ENCODE measurements around the gene COPZ2. TPM values are rescaled to one million over a fixed set of nuclear protein-coding genes. Genes with fewer than 3 reads are reported as not detected.

COPZ2 gene
- total RNA-seq, 1 experiment from 2014 or later, result not detected

Other genes with a start within 250 kb of the COPZ2 start
- 10.0 and 12.4 TPM in 2 replicates for gene OSBPL7, start 216.0 kb downstream of the COPZ2 start, total RNA-seq (2014; rRNA removed; shearing (Covaris generic); ENCODE audit: low replicate concordance)
- gene MRPL10, start 206.3 kb downstream of the COPZ2 start, total RNA-seq (2014; rRNA removed; shearing (Covaris generic); ENCODE audit: low replicate concordance), result 61.4 and 63.9 TPM in 2 replicates
- gene LRRC46, start 206.1 kb downstream of the COPZ2 start, total RNA-seq (2014; rRNA removed; shearing (Covaris generic); ENCODE audit: low replicate concordance), result not detected in 2 replicates
- 46.0 and 52.3 TPM in 2 replicates for gene SCRN2, start 196.5 kb downstream of the COPZ2 start, total RNA-seq (2014; rRNA removed; shearing (Covaris generic); ENCODE audit: low replicate concordance)
- 2.4 and 4.6 TPM in 2 replicates for gene SP6, start 186.6 kb downstream of the COPZ2 start, total RNA-seq (2014; rRNA removed; shearing (Covaris generic); ENCODE audit: low replicate concordance)
- gene SP2, start 141.6 kb downstream of the COPZ2 start, total RNA-seq (2014; rRNA removed; shearing (Covaris generic); ENCODE audit: low replicate concordance), result 0.03 TPM in 1 of 2 replicates, not detected in the other
- 77.0 and 96.8 TPM in 2 replicates for gene PNPO, start 96.2 kb downstream of the COPZ2 start, total RNA-seq (2014; rRNA removed; shearing (Covaris generic); ENCODE audit: low replicate concordance)
- gene PRR15L, start 79.9 kb downstream of the COPZ2 start, total RNA-seq (2014; rRNA removed; shearing (Covaris generic); ENCODE audit: low replicate concordance), result not detected in 2 replicates
- 89.8 and 102 TPM in 2 replicates for gene CDK5RAP3, start 66.7 kb downstream of the COPZ2 start, total RNA-seq (2014; rRNA removed; shearing (Covaris generic); ENCODE audit: low replicate concordance)
- gene NFE2L1, start 10.6 kb upstream of the COPZ2 start, total RNA-seq (2014; rRNA removed; shearing (Covaris generic); ENCODE audit: low replicate concordance), result 31.9 and 36.2 TPM in 2 replicates
- gene CBX1, start 63.7 kb upstream of the COPZ2 start, total RNA-seq (2014; rRNA removed; shearing (Covaris generic); ENCODE audit: low replicate concordance), result 14.4 and 26.1 TPM in 2 replicates
- gene SNX11, start 70.0 kb upstream of the COPZ2 start, total RNA-seq (2014; rRNA removed; shearing (Covaris generic); ENCODE audit: low replicate concordance), result 24.8 and 26.0 TPM in 2 replicates